Measurements from ENCODE around the gene ERFE.
"Not testable (repeated sequence)": the region's sequence is repeated elsewhere in the genome, so short reads cannot be mapped to it uniquely, and the experiment has no call there.

ERFE gene

GRCh38 chr2:238168196-238169047 lies 9.7 kb downstream of the ERFE start:
- DNase-seq (ENCODE audit: low spot score), result peak; percentile 95

GRCh38 chr2:238169048-238169707 lies 10.4 kb downstream of the ERFE start:
- DNase-seq (ENCODE audit: low spot score), result peak; percentile 94

GRCh38 chr2:238169708-238170251 lies 11.0 kb downstream of the ERFE start:
- DNase-seq (ENCODE audit: low spot score), result no peak

GRCh38 chr2:238170386-238171071 lies 11.8 kb downstream of the ERFE start:
- DNase-seq (ENCODE audit: low spot score), result peak; percentile 74

- not testable (repeated sequence) for DNase-seq (ENCODE audit: low spot score)
Measured at GRCh38 chr2:238171072-238171431, 12.3 kb downstream of the ERFE start.

GRCh38 chr2:238171575-238172187 lies 12.9 kb downstream of the ERFE start:
- no peak for DNase-seq (ENCODE audit: low spot score)

- DNase-seq (ENCODE audit: low spot score), result no peak
Measured at GRCh38 chr2:238172439-238172838, 13.7 kb downstream of the ERFE start.

GRCh38 chr2:238173692-238174091 lies 14.9 kb downstream of the ERFE start:
- peak; percentile 31 for DNase-seq (ENCODE audit: low spot score)

- no peak for DNase-seq (ENCODE audit: low spot score)
Measured at GRCh38 chr2:238174291-238174690, 15.5 kb downstream of the ERFE start.

- no peak for DNase-seq (ENCODE audit: low spot score)
Measured at GRCh38 chr2:238174701-238175100, 15.9 kb downstream of the ERFE start.

GRCh38 chr2:238176613-238177012 lies 17.8 kb downstream of the ERFE start:
- no peak for DNase-seq (ENCODE audit: low spot score)

GRCh38 chr2:238180554-238180953 lies 21.8 kb downstream of the ERFE start:
- no peak for DNase-seq (ENCODE audit: low spot score)

GRCh38 chr2:238182362-238182761 lies 23.6 kb downstream of the ERFE start:
- no peak for DNase-seq (ENCODE audit: low spot score)

GRCh38 chr2:238183821-238184220 lies 25.1 kb downstream of the ERFE start:
- no peak for DNase-seq (ENCODE audit: low spot score)

GRCh38 chr2:238187618-238188548 lies 29.1 kb downstream of the ERFE start:
- no peak for DNase-seq (ENCODE audit: low spot score)

- DNase-seq (ENCODE audit: low spot score), result no peak
Measured at GRCh38 chr2:238190445-238190844, 31.7 kb downstream of the ERFE start.

- no peak for DNase-seq (ENCODE audit: low spot score)
Measured at GRCh38 chr2:238202326-238203093, 43.7 kb downstream of the ERFE start.

GRCh38 chr2:238203094-238203972 lies 44.6 kb downstream of the ERFE start, which contains the start of gene ILKAP:
ILKAP (minus strand) TSS chr2:238203695; CDS start chr2:238203553, 142 bp downstream.
- DNase-seq (ENCODE audit: low spot score), result peak; percentile 92

All from hematopoietic multipotent progenitor cell treated with erythropoietin and hydrocortisone succinate and interleukin-3 and kit ligand, for 15 days (in vitro differentiated cells).